Heart left ventricle (tissue), 16 donors: ENCODE data around the gene ZBTB20. TPM values are rescaled to one million over a fixed set of nuclear protein-coding genes. Genes with fewer than 3 reads are reported as not detected.

Source experiments
- ATAC-seq, 4 donors: fragments of 200-7000 bp; cut with Tn5 transposase; one replicate each; pipeline ENCODE4 v1.9.1; 2020 to 2022; ENCODE audit warnings: moderate library complexity in 4 of 4, mild to moderate bottlenecking in 3 of 4, moderate number of reproducible peaks in 1 of 4
- DNase-seq, 5 donors: peaks; one replicate each; pipeline ENCODE4 v3.0.0-alpha.2; 2020
- H3K27ac ChIP-seq, 12 donors: fragments of 200-600 bp; sonication (generic) in 4 of 12; one replicate each; pipeline versions ENCODE4 v1.5.0 to v1.8.0; 2016 to 2022; ENCODE audit warnings: mild to moderate bottlenecking in 2 of 12
- H3K27me3 ChIP-seq, 9 donors: fragments of 200-600 bp; sonication (generic) in 2 of 9; one replicate each; pipeline versions ENCODE4 v1.5.1 to v1.8.0; 2016 to 2022; ENCODE audit warnings: mild to moderate bottlenecking in 3 of 9
- H3K36me3 ChIP-seq, 9 donors: fragments of 200-600 bp; sonication (generic) in 2 of 9; one replicate each; pipeline versions ENCODE4 v1.5.0 to v1.8.0; 2018 to 2022; ENCODE audit warnings: mild to moderate bottlenecking in 2 of 9
- H3K4me1 ChIP-seq, 12 donors: fragments of 200-600 bp; sonication (generic) in 4 of 12; one replicate each; pipeline versions ENCODE4 v1.5.0 to v1.8.0; 2016 to 2022; ENCODE audit warnings: mild to moderate bottlenecking in 3 of 12
- H3K4me3 ChIP-seq, 12 donors: fragments of 200-600 bp; sonication (generic) in 4 of 12; one replicate each; pipeline versions ENCODE4 v1.5.0 to v1.8.0; 2017 to 2022; ENCODE audit warnings: mild to moderate bottlenecking in 9 of 12, moderate library complexity in 4 of 12
- H3K9me3 ChIP-seq, 12 donors: fragments of 200-600 bp; sonication (generic) in 4 of 12; one replicate each; pipeline versions ENCODE4 v1.5.0 to v1.8.0; 2016 to 2022; ENCODE audit warnings: mild to moderate bottlenecking in 1 of 12
- CTCF ChIP-seq, 12 donors: fragments of 200-600 bp; sonication (generic) in 4 of 12; IDR thresholded peaks; one replicate each; pipeline versions ENCODE4 v1.5.0 to v1.8.0; 2018 to 2022; ENCODE audit warnings: antibody characterized with exemption in 12 of 12, mild to moderate bottlenecking in 5 of 12
- POLR2A ChIP-seq, 2 donors: fragments of 450-650 bp; IDR thresholded peaks; one replicate each; pipeline ENCODE4 v1.6.1; 2017; ENCODE audit warnings: antibody characterized with exemption in 2 of 2, mild to moderate bottlenecking in 2 of 2, moderate library complexity in 2 of 2
- WGBS, 4 donors: extraction: QIAGEN DNeasy Blood & Tissue Kit in 2 of 4; methylation state at CpG; one replicate each; pipeline versions ENCODE4 v1.1.5 to v1.1.7; 2013 to 2018; 5-methylcytosine and 5-hydroxymethylcytosine counted together
- intact Hi-C, 10 donors: fragments of 100-400 bp; cut with DNase I; formaldehyde crosslinking; loops; one replicate each; pipeline versions ENCODE4 v1.11.1 to v1.14.2; 2022
- polyA plus RNA-seq, 2 donors: library from polyadenylated mRNA; stranded (reverse); fragments of 200-250 nt; gene quantifications; one replicate each; pipeline ENCODE4 v1.2.3, GENCODE V29; 2013
- total RNA-seq, 9 donors: library from RNA; depleted of rRNA in 2 of 9; stranded (reverse); fragments of >200 nt in 2 of 9; fragmentation: NEBNext Ultra II Directional in 3 of 9; extraction: Animal tissue kit (Norgen Biotek cat#: 25700) in 3 of 9; gene quantifications; one replicate each; pipeline versions ENCODE4 v1.1.0 to v1.2.4, GENCODE V29; 2016 to 2023
- donor health status: ischemic (EF 13 %, LVEDD 7.1; RV severe dilation, severe dysfunction).
- donor health status: healthy with polysubstance abuse.
- donor health status: DM: no; HTN: yes; CAD: no.
- donor health status: DM: no; HTN: no; CAD: no.
- donor health status: ischemic (EF 25% LVEDD 6.9; RV normal size, moderate dysfunction).
- donor health status: ischemic (EF 25% LVEDD 5.7; RV mildly dilated, moderate dysfunction).
- donor health status: healthy.
- donor health status: DM: yes; HTN: yes; CAD: no.
- donor health status: ischemic (EF 35%, LVEDD 5.7; RV mildly dilated, moderate dysfunction).
- donor health status: nonischemic (EF 11% LVEDD 7.7; RV severe dilation, severe dysfunction).
- donor health status: DM: yes; HTN: yes; CAD: no.
- donor health status: PGD.
- donor health status: ischemic (EF 29% LVEDD 5.4; RV normal size, mild dysfunction).
- donor health status: nonischemic (EF 23%, LVEDD 6.1; RV moderate dilation, normal function).

ZBTB20 gene
- total and polyA plus RNA-seq, 11 donors = 6.2 to 109 (median 77.3) TPM

- H3K27me3 ChIP-seq = no peaks in the 10 kb centered on the region
Measured at GRCh38 chr3:114722530-114722929, 424.6 kb downstream of the ZBTB20 start.

GRCh38 chr3:114721864-114722263, 425.2 kb downstream of the ZBTB20 start:
- no peak overlapping the region for H3K4me3 ChIP-seq
- no peaks in the 10 kb centered on the region for H3K27me3 ChIP-seq
- H3K4me1 ChIP-seq = peaks cover 0 to 42% (median 11%) of the 10 kb centered on the region in 12 donors
- ATAC-seq = no peak
- H3K9me3 ChIP-seq = no peaks in the 10 kb centered on the region
- H3K27ac ChIP-seq = no peak overlapping the region
- intact Hi-C loops = no loop called here
- no peak for DNase-seq
- WGBS, 4 donors = 93 to 95% (median 94%) methylated on average over 2 of the region's 2 CpGs
- TF ChIP-seq POLR2A (IDR thresholded peaks at IDR 0.05) = no peak
- TF ChIP-seq CTCF (IDR thresholded peaks at IDR 0.05) = no peak
- no peaks in the 10 kb centered on the region for H3K36me3 ChIP-seq

More at GRCh38 chr3:114722530-114722929, 424.6 kb downstream of the ZBTB20 start:
- no peak for ATAC-seq
- H3K4me1 ChIP-seq = peaks cover 0 to 46% (median 14%) of the 10 kb centered on the region in 12 donors
- no peak overlapping the region for H3K27ac ChIP-seq
- DNase-seq = no peak
- H3K4me3 ChIP-seq = no peak overlapping the region
- no peaks in the 10 kb centered on the region for H3K9me3 ChIP-seq
- WGBS, 4 donors = 81 to 90% (median 87%) methylated on average over 1 of the region's 1 CpG
- H3K36me3 ChIP-seq = no peaks in the 10 kb centered on the region
- intact Hi-C loops = no loop called here
- TF ChIP-seq POLR2A (IDR thresholded peaks at IDR 0.05) (no peak), CTCF (IDR thresholded peaks at IDR 0.05) (no peak)

GRCh38 chr3:114721209-114721608, 425.9 kb downstream of the ZBTB20 start:
- 56 to 72% (median 63%) methylated on average over 3 of the region's 3 CpGs for WGBS, 4 donors
- peaks cover 0 to 46% (median 11%) of the 10 kb centered on the region in 12 donors for H3K4me1 ChIP-seq
- intact Hi-C loops = no loop called here
- no peaks in the 10 kb centered on the region for H3K27me3 ChIP-seq
- ATAC-seq = no peak
- TF ChIP-seq CTCF (IDR thresholded peaks at IDR 0.05) (no peak), POLR2A (IDR thresholded peaks at IDR 0.05) (no peak)
- no peaks in the 10 kb centered on the region for H3K36me3 ChIP-seq
- no peak overlapping the region for H3K27ac ChIP-seq
- H3K9me3 ChIP-seq = no peaks in the 10 kb centered on the region
- DNase-seq = no peak
- H3K4me3 ChIP-seq = no peak overlapping the region

- TF ChIP-seq CTCF (IDR thresholded peaks at IDR 0.05) = no peak
- no peak for TF ChIP-seq POLR2A (IDR thresholded peaks at IDR 0.05)
- no peaks in the 10 kb centered on the region for H3K36me3 ChIP-seq
- no peaks in the 10 kb centered on the region for H3K27me3 ChIP-seq
- H3K27ac ChIP-seq = peak overlapping the region in 2 of 12 donors; percentile 4 to 22
- H3K4me3 ChIP-seq = no peak overlapping the region
- peaks cover 0 to 54% (median 21%) of the 10 kb centered on the region in 12 donors for H3K4me1 ChIP-seq
- WGBS, 4 donors = 37 to 56% (median 47%) methylated on average over 1 of the region's 1 CpG
- no peaks in the 10 kb centered on the region for H3K9me3 ChIP-seq
- intact Hi-C loops = no loop called here
- ATAC-seq = no peak
- no peak for DNase-seq
Measured at GRCh38 chr3:114718898-114719210, 428.2 kb downstream of the ZBTB20 start.
